Ovary (tissue), 9 donors: ENCODE measurements around the gene STT3B. TPM values are rescaled to one million over a fixed set of nuclear protein-coding genes. Genes with fewer than 3 reads are reported as not detected.

Source experiments
- DNase-seq, 5 donors: peaks; one replicate each; pipeline ENCODE4 v3.0.0-alpha.2; 2019 to 2020
- H3K27ac ChIP-seq, 2 donors: fragments of 200-600 bp; one replicate each; pipeline versions ENCODE4 v1.5.1 to v1.8.0; 2019 to 2022
- H3K27me3 ChIP-seq: fragments of 200-600 bp; one replicate; pipeline ENCODE4 v1.8.0; 2022
- H3K36me3 ChIP-seq: fragments of 200-600 bp; sonication (generic); one replicate; pipeline ENCODE4 v1.5.1; 2019
- H3K4me1 ChIP-seq: one replicate; pipeline ENCODE4 v1.8.1; 2013; ENCODE audit warnings: mild to moderate bottlenecking, moderate library complexity; ENCODE audit not compliant: insufficient read depth
- H3K4me3 ChIP-seq: fragments of 200-600 bp; sonication (generic); one replicate; pipeline ENCODE4 v1.5.1; 2017
- H3K9me3 ChIP-seq, 2 donors: fragments of 200-600 bp in 1 of 2; sonication (generic) in 1 of 2; one replicate each; pipeline versions ENCODE4 v1.5.1 to v1.8.1; 2013 to 2019; ENCODE audit warnings: mild to moderate bottlenecking in 1 of 2, moderate library complexity in 1 of 2
- EP300 ChIP-seq: sonication (generic); formaldehyde crosslinking; IDR thresholded peaks from one replicate; pipeline ENCODE4 v1.6.1; 2017; ENCODE audit warnings: antibody characterized with exemption
- POLR2A ChIP-seq: fragments of 450-650 bp; IDR thresholded peaks from one replicate; pipeline ENCODE4 v1.6.1; 2017; ENCODE audit warnings: antibody characterized with exemption, mild to moderate bottlenecking, moderate library complexity
- WGBS, 3 donors: extraction: QIAGEN DNeasy Blood & Tissue Kit in 1 of 3; methylation state at CpG; one replicate each; pipeline versions ENCODE4 v1.1.5 to v1.1.7; 2013 to 2017; 5-methylcytosine and 5-hydroxymethylcytosine counted together
- intact Hi-C, 4 donors: fragments of 100-400 bp; cut with DNase I; formaldehyde crosslinking; loops; one replicate each; pipeline versions ENCODE4 v1.11.0 to v1.15.1; 2022 to 2023
- polyA plus RNA-seq, 2 donors: library from polyadenylated mRNA; stranded (reverse); fragments of 200-250 nt in 1 of 2; fragments of 350-450 nt in 1 of 2; fragmentation: Illumina TruSeq in 1 of 2; extraction: RNeasy Lipid Tissue Mini Kit (QIAGEN cat#74804) in 1 of 2; gene quantifications; one replicate each; pipeline ENCODE4 v1.2.3, GENCODE V29; 2013 to 2014
- total RNA-seq, 7 donors: library from RNA; depleted of rRNA in 2 of 7; stranded (reverse); fragments of >200 nt in 2 of 7; fragmentation: NEBNext Ultra II Directional in 3 of 7; extraction: Animal tissue kit (Norgen Biotek cat#: 25700) in 3 of 7; gene quantifications; one replicate each; pipeline versions ENCODE4 v1.1.0 to v1.2.4, GENCODE V29; 2016 to 2023
- TF ChIP-seq, protein P1 (sequence below), 3 donors: fragments of 450-650 bp in 2 of 3; fragments of 200-600 bp in 1 of 3; IDR thresholded peaks; one replicate each; pipeline versions ENCODE4 v1.5.1 to v1.8.0; 2016 to 2022; ENCODE audit warnings: antibody characterized with exemption in 3 of 3, mild to moderate bottlenecking in 1 of 3
- donor health status: DM: no; HTN: no; CAD: no; lungs with moderate emphysema.
- donor health status: DM: no; HTN: no; CAD: no.
- donor health status: Bipolar disorder and iron deficiency.
- donor health status: DM: yes; HTN: yes; CAD: no.
- donor health status: DM: no; HTN: no; CAD: no.
- donor health status: DM: yes; HTN: yes; CAD: no.

Gene STT3B
- total and polyA plus RNA-seq, 9 donors = 79.8 to 233 (median 137) TPM

DNA sequence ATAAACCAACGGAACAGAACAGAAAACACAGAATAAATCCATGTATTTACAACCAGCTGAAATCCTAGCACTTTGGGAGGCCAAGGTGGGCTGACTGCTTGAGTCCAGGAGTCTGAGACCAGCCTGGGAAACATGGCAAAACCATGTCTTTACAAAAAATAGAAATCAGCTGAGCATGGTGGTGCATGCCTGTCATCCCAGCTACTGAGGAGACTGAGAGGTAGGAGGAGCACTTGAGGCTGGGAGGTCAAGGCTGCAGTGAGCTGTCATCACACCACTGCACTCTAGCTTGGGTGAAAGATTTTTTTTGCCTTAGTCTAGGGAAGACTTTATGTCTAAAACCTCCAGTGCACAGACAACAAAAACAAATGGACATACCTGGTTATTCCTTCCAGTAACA, 120.7 kb downstream of the STT3B start:
- Histone ChIP-seq H3K9me3 (no peaks in the 10 kb centered on the region), H3K4me1 (no peaks in the 10 kb centered on the region), H3K36me3 (no peaks in the 10 kb centered on the region), H3K4me3 (no peak overlapping the region), H3K27ac (no peak overlapping the region), H3K27me3 (no peaks in the 10 kb centered on the region)
- DNase-seq = no peak
- intact Hi-C loops = no loop called here
- no peak for TF ChIP-seq EP300
- TF ChIP-seq, protein P1, sequence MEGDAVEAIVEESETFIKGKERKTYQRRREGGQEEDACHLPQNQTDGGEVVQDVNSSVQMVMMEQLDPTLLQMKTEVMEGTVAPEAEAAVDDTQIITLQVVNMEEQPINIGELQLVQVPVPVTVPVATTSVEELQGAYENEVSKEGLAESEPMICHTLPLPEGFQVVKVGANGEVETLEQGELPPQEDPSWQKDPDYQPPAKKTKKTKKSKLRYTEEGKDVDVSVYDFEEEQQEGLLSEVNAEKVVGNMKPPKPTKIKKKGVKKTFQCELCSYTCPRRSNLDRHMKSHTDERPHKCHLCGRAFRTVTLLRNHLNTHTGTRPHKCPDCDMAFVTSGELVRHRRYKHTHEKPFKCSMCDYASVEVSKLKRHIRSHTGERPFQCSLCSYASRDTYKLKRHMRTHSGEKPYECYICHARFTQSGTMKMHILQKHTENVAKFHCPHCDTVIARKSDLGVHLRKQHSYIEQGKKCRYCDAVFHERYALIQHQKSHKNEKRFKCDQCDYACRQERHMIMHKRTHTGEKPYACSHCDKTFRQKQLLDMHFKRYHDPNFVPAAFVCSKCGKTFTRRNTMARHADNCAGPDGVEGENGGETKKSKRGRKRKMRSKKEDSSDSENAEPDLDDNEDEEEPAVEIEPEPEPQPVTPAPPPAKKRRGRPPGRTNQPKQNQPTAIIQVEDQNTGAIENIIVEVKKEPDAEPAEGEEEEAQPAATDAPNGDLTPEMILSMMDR (IDR thresholded peaks at IDR 0.05) = no peak
- TF ChIP-seq POLR2A = no peak
- WGBS, 3 donors = 82 to 91% (median 87%) methylated on average over 1 of the region's 1 CpG

DNA sequence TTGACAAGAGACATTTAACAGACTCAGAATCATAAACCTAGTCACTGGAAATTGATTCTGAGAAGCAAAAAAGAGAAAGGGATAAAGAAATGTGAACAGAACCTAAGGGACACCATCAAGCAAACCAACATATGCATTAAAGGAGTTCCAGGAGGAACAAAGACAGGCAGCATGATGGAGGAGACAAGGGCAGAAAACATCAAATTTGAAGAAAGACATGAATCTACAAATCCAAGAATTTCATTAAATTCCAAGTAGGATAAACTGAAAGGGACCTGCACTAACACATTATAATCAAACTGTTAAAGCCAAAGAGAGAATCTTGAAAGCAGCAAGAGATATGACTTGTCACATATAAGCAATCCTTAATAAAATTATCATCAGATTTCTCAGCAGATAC, 122.3 kb downstream of the STT3B start:
- DNase-seq = no peak
- Histone ChIP-seq H3K27ac (no peak overlapping the region), H3K27me3 (no peaks in the 10 kb centered on the region), H3K9me3 (no peaks in the 10 kb centered on the region), H3K4me1 (no peaks in the 10 kb centered on the region), H3K4me3 (no peak overlapping the region), H3K36me3 (no peaks in the 10 kb centered on the region)
- TF ChIP-seq EP300 = no peak
- no peak for TF ChIP-seq POLR2A
- TF ChIP-seq, protein P1 (IDR thresholded peaks at IDR 0.05) = no peak
- intact Hi-C loops = no loop called here

DNA sequence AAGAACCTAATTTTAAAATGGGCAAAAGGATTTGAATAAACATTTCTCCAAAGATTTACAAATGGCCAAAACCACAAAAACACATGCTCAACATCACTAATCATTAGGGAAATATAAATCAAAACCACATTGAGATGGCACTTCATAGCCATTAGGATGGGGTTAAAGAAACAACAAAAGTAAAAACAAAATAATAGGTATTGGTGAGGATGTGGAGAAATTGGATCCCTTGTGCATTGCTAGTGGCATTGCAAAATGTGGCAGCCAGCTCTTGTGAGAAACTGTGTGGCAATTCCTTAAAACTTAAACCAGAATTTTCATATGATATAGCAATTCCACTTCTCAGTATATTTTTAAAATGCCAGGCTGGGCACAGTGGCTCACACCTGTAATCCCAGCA, 126.5 kb downstream of the STT3B start:
- Histone ChIP-seq H3K9me3 (no peaks in the 10 kb centered on the region), H3K27ac (no peak overlapping the region), H3K4me1 (peaks cover 5% of the 10 kb centered on the region), H3K27me3 (no peaks in the 10 kb centered on the region), H3K36me3 (no peaks in the 10 kb centered on the region), H3K4me3 (no peak overlapping the region)
- intact Hi-C loops = no loop called here
- TF ChIP-seq POLR2A (no peak), EP300 (no peak)
- TF ChIP-seq, protein P1 (IDR thresholded peaks at IDR 0.05) = no peak
- no peak for DNase-seq

DNA sequence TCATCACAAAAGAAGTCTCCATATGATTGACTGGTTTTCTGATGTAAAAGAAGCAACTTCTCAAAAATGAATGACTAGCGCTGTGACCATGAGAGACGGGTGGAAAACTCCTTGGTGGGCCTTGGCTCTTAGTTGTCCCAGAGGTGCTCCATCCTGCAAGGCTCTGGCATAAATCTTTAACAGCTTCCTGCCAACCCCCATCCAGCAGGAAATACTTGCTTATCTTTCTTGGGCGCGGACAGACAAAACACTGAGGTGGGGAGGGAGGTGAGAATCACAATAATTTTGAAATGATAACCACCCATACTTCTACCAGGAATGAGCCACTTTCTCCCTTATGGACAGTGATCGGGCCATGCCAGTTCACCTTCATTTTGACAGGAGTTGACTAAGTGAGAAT, 128.6 kb downstream of the STT3B start:
- intact Hi-C loops = no loop called here
- Histone ChIP-seq H3K4me1 (peaks cover 5% of the 10 kb centered on the region), H3K4me3 (no peak overlapping the region), H3K36me3 (no peaks in the 10 kb centered on the region), H3K27ac (no peak overlapping the region), H3K27me3 (no peaks in the 10 kb centered on the region), H3K9me3 (no peaks in the 10 kb centered on the region)
- TF ChIP-seq EP300 (no peak), POLR2A (no peak)
- TF ChIP-seq, protein P1 (IDR thresholded peaks at IDR 0.05) = no peak
- WGBS, 3 donors = 20 to 35% (median 20%) methylated on average over 5 of the region's 5 CpGs
- no peak for DNase-seq
